Keratinocyte (primary cell): ENCODE data around the gene SEC24B. TPM values are rescaled to one million over a fixed set of nuclear protein-coding genes. Genes with fewer than 3 reads are reported as not detected.

Experiments
- DNase-seq: peaks from one replicate; pipeline ENCODE4 v3.0.0-alpha.2; 2011; ENCODE audit warnings: low read depth, missing footprints, low spot score
- FAIRE-seq: peaks from 2 replicates; lab custom pipeline; 2011; peaks lifted over from hg19 to GRCh38; lab: Jason Lieb, UNC
- H2AFZ ChIP-seq: 2 replicates; pipeline ENCODE4 v1.6.0; 2012; ENCODE audit warnings: low read length, control low read depth, inconsistent platforms; ENCODE audit not compliant: control insufficient read depth
- H3K27ac ChIP-seq: 2 replicates; pipeline ENCODE4 v1.5.1; 2011; ENCODE audit warnings: low read length; ENCODE audit not compliant: control insufficient read depth, insufficient read depth
- H3K27me3 ChIP-seq: 3 replicates; pipeline ENCODE4 v1.6.0; 2011; ENCODE audit warnings: low read length; ENCODE audit not compliant: control insufficient read depth, insufficient read depth; ENCODE audit errors: extremely low read depth
- H3K36me3 ChIP-seq, 2 experiments: 2 replicates in 1 of 2; 3 replicates in 1 of 2; pipeline ENCODE4 v1.5.1; 2011; ENCODE audit warnings: low read length in 2 of 2, mild to moderate bottlenecking in 1 of 2; ENCODE audit not compliant: control insufficient read depth in 2 of 2, insufficient read depth in 2 of 2; ENCODE audit errors: extremely low read depth in 1 of 2
- H3K4me1 ChIP-seq: 3 replicates; pipeline ENCODE4 v1.5.1; 2011; ENCODE audit warnings: low read length; ENCODE audit not compliant: control insufficient read depth, insufficient read depth; ENCODE audit errors: extremely low read depth
- H3K4me2 ChIP-seq: 3 replicates; pipeline ENCODE4 v1.6.0; 2011; ENCODE audit warnings: low read depth, low read length; ENCODE audit not compliant: control insufficient read depth, insufficient read depth; ENCODE audit errors: extremely low read depth
- H3K4me3 ChIP-seq, 3 experiments: fragments of 200-600 bp in 1 of 3; sonication (generic) in 1 of 3; 2 replicates in 2 of 3; 3 replicates in 1 of 3; pipeline ENCODE4 v1.5.1; 2011 to 2016; ENCODE audit warnings: low read length in 3 of 3, mild to moderate bottlenecking in 3 of 3, control low read depth in 2 of 3, inconsistent platforms in 1 of 3, low read depth in 1 of 3, mixed read lengths in 1 of 3, mixed run types in 1 of 3, moderate library complexity in 1 of 3; ENCODE audit not compliant: control insufficient read depth in 2 of 3, insufficient read depth in 2 of 3; ENCODE audit errors: extremely low read depth in 1 of 3
- H3K79me2 ChIP-seq: 2 replicates; pipeline ENCODE4 v1.6.0; 2012; ENCODE audit warnings: low read length; ENCODE audit not compliant: control insufficient read depth, insufficient read depth
- H3K9ac ChIP-seq: 3 replicates; pipeline ENCODE4 v1.6.0; 2011; ENCODE audit warnings: low read length; ENCODE audit not compliant: control insufficient read depth, insufficient read depth; ENCODE audit errors: extremely low read depth
- H3K9me1 ChIP-seq: 3 replicates; pipeline ENCODE4 v1.6.0; 2011; ENCODE audit warnings: low read length; ENCODE audit not compliant: control insufficient read depth, insufficient read depth; ENCODE audit errors: extremely low read depth
- H3K9me3 ChIP-seq: 2 replicates; pipeline ENCODE4 v1.5.1; 2012; ENCODE audit warnings: low read depth, low read length; ENCODE audit not compliant: control insufficient read depth
- H4K20me1 ChIP-seq: 3 replicates; pipeline ENCODE4 v1.6.0; 2011; ENCODE audit warnings: low read length; ENCODE audit not compliant: control insufficient read depth, insufficient read depth; ENCODE audit errors: extremely low read depth
- EZH2 ChIP-seq: IDR thresholded peaks from one replicate; pipeline ENCODE4 v1.6.1; 2012; ENCODE audit warnings: inconsistent platforms, mild to moderate bottlenecking, low read length, moderate library complexity
- dilution Hi-C: fragments of 300-500 bp; cut with MboI; formaldehyde crosslinking; loops from one replicate; pipeline ENCODE4 v1.7.0; 2020; ENCODE audit warnings: low sequenced_read_pairs; ENCODE audit not compliant: extremely low pct_ligation_motif_present
- polyA plus RNA-seq, 5 experiments: library from polyadenylated mRNA; depleted of rRNA in 3 of 5; stranded (reverse) in 3 of 5; stranded (forward) in 1 of 5; unstranded in 1 of 5; fragments of >200 nt; gene quantifications; 1 replicate in 1 of 5; 2 replicates in 3 of 5; 3 replicates in 1 of 5; pipeline versions ENCODE4 v1.2.1 to v1.2.3, GENCODE V29; 2011 to 2012; ENCODE audit warnings: missing spikeins in 2 of 5, low read depth in 1 of 5, low replicate concordance in 1 of 5
- TF ChIP-seq, protein P1 (sequence below), 3 experiments: IDR thresholded peaks in 1 of 3; conservative IDR thresholded peaks in 1 of 3; optimal IDR thresholded peaks in 1 of 3; 2 replicates in 2 of 3; 3 replicates in 1 of 3; pipeline versions ENCODE3 to v1.5.1; 2011; ENCODE audit warnings: low read length in 3 of 3, mild to moderate bottlenecking in 3 of 3, moderate library complexity in 2 of 3, control low read depth in 1 of 3, inconsistent platforms in 1 of 3; ENCODE audit not compliant: insufficient read depth in 2 of 3; ENCODE audit errors: extremely low read depth in 1 of 3

SEC24B gene
- polyA plus RNA-seq, 1 donor (not counting 4 experiments of a cell fraction or from before 2014, with no cell fraction given) = 53.4 TPM

DNA sequence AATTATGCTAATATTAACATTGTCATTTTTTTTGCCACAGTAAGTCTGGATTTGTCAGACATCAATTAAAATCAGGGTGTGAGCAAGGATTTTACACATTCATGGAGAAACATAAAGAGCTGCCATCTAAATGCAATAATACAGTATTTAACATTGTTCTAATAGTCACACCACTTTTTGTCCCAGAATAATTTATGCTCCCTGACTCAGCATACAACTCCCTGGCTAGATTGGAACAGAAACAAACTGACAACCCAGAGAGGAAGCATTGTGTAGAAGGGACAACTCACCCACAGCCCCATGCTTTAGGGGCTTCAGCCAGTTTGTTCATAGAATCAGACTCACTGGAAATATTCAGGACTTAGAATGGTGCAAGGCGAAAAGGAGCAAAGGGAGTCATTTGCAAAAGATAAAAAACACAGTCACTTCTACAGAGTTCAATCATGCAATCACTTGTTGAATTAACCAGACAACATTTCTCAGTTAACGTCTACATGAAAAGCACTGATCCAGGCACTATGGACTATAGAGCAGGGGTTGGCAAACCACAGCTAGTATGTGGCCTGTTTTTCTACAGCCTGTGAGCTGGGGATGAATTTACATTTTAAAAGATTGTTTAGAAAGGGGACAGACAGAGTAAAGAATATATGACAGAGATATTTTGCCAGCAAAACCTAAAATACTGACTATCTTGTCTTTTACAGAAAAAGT is 26.4 kb upstream of the SEC24B start:
- Histone ChIP-seq H3K9ac (no peak overlapping the region), H3K79me2 (no peaks in the 10 kb centered on the region), H2AFZ (no peak overlapping the region), H3K9me1 (no peaks in the 10 kb centered on the region), H3K27me3 (no peaks in the 10 kb centered on the region), H4K20me1 (no peaks in the 10 kb centered on the region), H3K4me1 (peaks cover 7% of the 10 kb centered on the region), H3K27ac (no peak overlapping the region), H3K36me3 (no peaks in the 10 kb centered on the region), H3K4me2 (no peak overlapping the region), H3K9me3 (no peaks in the 10 kb centered on the region), H3K4me3 (no peak overlapping the region)
- TF ChIP-seq EZH2 = no peak
- TF ChIP-seq, protein P1, sequence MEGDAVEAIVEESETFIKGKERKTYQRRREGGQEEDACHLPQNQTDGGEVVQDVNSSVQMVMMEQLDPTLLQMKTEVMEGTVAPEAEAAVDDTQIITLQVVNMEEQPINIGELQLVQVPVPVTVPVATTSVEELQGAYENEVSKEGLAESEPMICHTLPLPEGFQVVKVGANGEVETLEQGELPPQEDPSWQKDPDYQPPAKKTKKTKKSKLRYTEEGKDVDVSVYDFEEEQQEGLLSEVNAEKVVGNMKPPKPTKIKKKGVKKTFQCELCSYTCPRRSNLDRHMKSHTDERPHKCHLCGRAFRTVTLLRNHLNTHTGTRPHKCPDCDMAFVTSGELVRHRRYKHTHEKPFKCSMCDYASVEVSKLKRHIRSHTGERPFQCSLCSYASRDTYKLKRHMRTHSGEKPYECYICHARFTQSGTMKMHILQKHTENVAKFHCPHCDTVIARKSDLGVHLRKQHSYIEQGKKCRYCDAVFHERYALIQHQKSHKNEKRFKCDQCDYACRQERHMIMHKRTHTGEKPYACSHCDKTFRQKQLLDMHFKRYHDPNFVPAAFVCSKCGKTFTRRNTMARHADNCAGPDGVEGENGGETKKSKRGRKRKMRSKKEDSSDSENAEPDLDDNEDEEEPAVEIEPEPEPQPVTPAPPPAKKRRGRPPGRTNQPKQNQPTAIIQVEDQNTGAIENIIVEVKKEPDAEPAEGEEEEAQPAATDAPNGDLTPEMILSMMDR (optimal IDR thresholded peaks at IDR 0.05 in 1 of 3, IDR thresholded peaks at IDR 0.05 in 1 of 3, conservative IDR thresholded peaks at IDR 0.05 in 1 of 3; ENCODE audit: extremely low read depth in 1 of 3, insufficient read depth in 2 of 3, low read length in 3 of 3) = no peak
- dilution Hi-C loops = no loop called here
- DNase-seq (no peak), FAIRE-seq (no peak)

- peak; percentile 4 for DNase-seq
- H2AFZ ChIP-seq = no peak overlapping the region
Observed at GRCh38 chr4:109408711-109409110, 24.9 kb upstream of the SEC24B start.

More at GRCh38 chr4:109408711-109409110, 24.9 kb upstream of the SEC24B start:
- H3K4me3 ChIP-seq = no peak overlapping the region
- H4K20me1 ChIP-seq = no peaks in the 10 kb centered on the region
- H3K4me2 ChIP-seq = no peak overlapping the region
- H3K27ac ChIP-seq = no peak overlapping the region
- no peaks in the 10 kb centered on the region for H3K9me1 ChIP-seq
- H3K4me1 ChIP-seq = peaks cover 7% of the 10 kb centered on the region
- FAIRE-seq = peak; percentile 44
- no peak overlapping the region for H3K9ac ChIP-seq
- no peaks in the 10 kb centered on the region for H3K79me2 ChIP-seq
- H3K36me3 ChIP-seq = no peaks in the 10 kb centered on the region
- dilution Hi-C loops = no loop called here
- no peak for TF ChIP-seq EZH2
- TF ChIP-seq, protein P1 (optimal IDR thresholded peaks at IDR 0.05 in 1 of 3, IDR thresholded peaks at IDR 0.05 in 1 of 3, conservative IDR thresholded peaks at IDR 0.05 in 1 of 3; ENCODE audit: extremely low read depth in 1 of 3, insufficient read depth in 2 of 3, low read length in 3 of 3) = no peak
- H3K9me3 ChIP-seq = no peaks in the 10 kb centered on the region
- H3K27me3 ChIP-seq = no peaks in the 10 kb centered on the region
